Fibroblast of lung (primary cell): Measurements from ENCODE around the gene MYO10. TPM values are rescaled to one million over a fixed set of nuclear protein-coding genes. Genes with fewer than 3 reads are reported as not detected.

Experiments
- DNase-seq, 2 donors: peaks; one replicate each; pipeline versions ENCODE4 v3.0.0 to v3.0.0-alpha.2; 2010; ENCODE audit warnings: low read depth in 2 of 2
- H2AFZ ChIP-seq: 2 replicates; pipeline ENCODE4 v1.5.1; 2012; ENCODE audit warnings: low read length, control low read depth, inconsistent platforms
- H3K27ac ChIP-seq: 2 replicates; pipeline ENCODE4 v1.5.1; 2011; ENCODE audit warnings: low read length, control low read depth; ENCODE audit not compliant: insufficient read depth
- H3K27me3 ChIP-seq: 2 replicates; pipeline ENCODE4 v1.5.1; 2011; ENCODE audit warnings: mild to moderate bottlenecking, low read length; ENCODE audit not compliant: control insufficient read depth, insufficient read depth
- H3K36me3 ChIP-seq: 2 replicates; pipeline ENCODE4 v1.5.1; 2011; ENCODE audit warnings: low read length; ENCODE audit not compliant: control insufficient read depth, insufficient read depth
- H3K4me1 ChIP-seq: 2 replicates; pipeline ENCODE4 v1.5.1; 2011; ENCODE audit warnings: low read length; ENCODE audit not compliant: control insufficient read depth, insufficient read depth; ENCODE audit errors: extremely low read depth
- H3K4me2 ChIP-seq: 2 replicates; pipeline ENCODE4 v1.5.1; 2011; ENCODE audit warnings: low read length, control low read depth; ENCODE audit not compliant: insufficient read depth; ENCODE audit errors: extremely low read depth
- H3K4me3 ChIP-seq, 4 experiments: fragments of 200-600 bp in 1 of 4; sonication (generic) in 1 of 4; replicated peaks in 1 of 4; 2 replicates each; pipeline ENCODE4 v1.5.1; 2011 to 2016; ENCODE audit warnings: low read length in 4 of 4, low read depth in 3 of 4, mild to moderate bottlenecking in 3 of 4, control low read depth in 2 of 4, inconsistent platforms in 1 of 4, mixed read lengths in 1 of 4; ENCODE audit not compliant: insufficient read depth in 1 of 4; ENCODE audit errors: control extremely low read depth in 1 of 4
- H3K79me2 ChIP-seq: 2 replicates; pipeline ENCODE4 v1.5.1; 2012; ENCODE audit warnings: mild to moderate bottlenecking, low read length, inconsistent platforms; ENCODE audit not compliant: control insufficient read depth, insufficient read depth
- H3K9ac ChIP-seq: 2 replicates; pipeline ENCODE4 v1.5.1; 2011; ENCODE audit warnings: mild to moderate bottlenecking, low read length, control low read depth; ENCODE audit not compliant: insufficient read depth
- H3K9me3 ChIP-seq: 2 replicates; pipeline ENCODE4 v1.5.1; 2012; ENCODE audit warnings: low read depth, low read length; ENCODE audit not compliant: control insufficient read depth, insufficient read depth
- H4K20me1 ChIP-seq: 2 replicates; pipeline ENCODE4 v1.5.1; 2011; ENCODE audit warnings: low read length; ENCODE audit not compliant: control insufficient read depth, insufficient read depth; ENCODE audit errors: extremely low read depth
- CTCF ChIP-seq, 2 donors: IDR thresholded peaks in 1 of 2; conservative IDR thresholded peaks in 1 of 2; 1 replicate in 1 of 2; 2 replicates in 1 of 2; pipeline ENCODE4 v1.5.1; 2011 to 2012; ENCODE audit warnings: low read length in 2 of 2, control low read depth in 1 of 2, inconsistent platforms in 1 of 2, low read depth in 1 of 2, mild to moderate bottlenecking in 1 of 2
- EZH2 ChIP-seq: IDR thresholded peaks from 2 replicates; pipeline ENCODE4 v1.5.1; 2012; ENCODE audit warnings: low read length, control low read depth, mild to moderate bottlenecking; ENCODE audit errors: missing control alignments
- polyA plus RNA-seq, 2 donors: library from polyadenylated mRNA; depleted of rRNA in 1 of 2; stranded (reverse) in 1 of 2; unstranded in 1 of 2; fragments of >200 nt; gene quantifications; 2 replicates each; pipeline ENCODE4 v1.2.1, GENCODE V29; 2011 to 2012; ENCODE audit warnings: missing spikeins in 1 of 2
- total RNA-seq: library from RNA; depleted of rRNA; stranded (reverse); fragments of >200 nt; gene quantifications from 2 replicates; pipeline ENCODE4 v1.2.1, GENCODE V29; 2014

MYO10 gene
- total and polyA plus RNA-seq, 2 donors (not counting 1 experiment from before 2014, with no cell fraction given): 16.6 to 82.2 TPM

GRCh38 chr5:16772556-16772955 lies 163.5 kb downstream of the MYO10 start:
- H3K9ac ChIP-seq: no peak overlapping the region
- TF ChIP-seq CTCF (conservative IDR thresholded peaks at IDR 0.05 in 1 of 2, IDR thresholded peaks at IDR 0.05 in 1 of 2; ENCODE audit: low read depth in 1 of 2, low read length in 2 of 2) (no peak), EZH2 (no peak)
- no peak overlapping the region for H2AFZ ChIP-seq
- peaks cover 2% of the 10 kb centered on the region for H4K20me1 ChIP-seq
- H3K9me3 ChIP-seq: no peaks in the 10 kb centered on the region
- H3K36me3 ChIP-seq: peaks cover 2% of the 10 kb centered on the region
- no peaks in the 10 kb centered on the region for H3K79me2 ChIP-seq
- DNase-seq: no peak
- no peak overlapping the region for H3K4me2 ChIP-seq
- H3K4me3 ChIP-seq: no peak overlapping the region
- no peak overlapping the region for H3K27ac ChIP-seq
- peaks cover 2% of the 10 kb centered on the region for H3K4me1 ChIP-seq
- H3K27me3 ChIP-seq: no peaks in the 10 kb centered on the region

DNA sequence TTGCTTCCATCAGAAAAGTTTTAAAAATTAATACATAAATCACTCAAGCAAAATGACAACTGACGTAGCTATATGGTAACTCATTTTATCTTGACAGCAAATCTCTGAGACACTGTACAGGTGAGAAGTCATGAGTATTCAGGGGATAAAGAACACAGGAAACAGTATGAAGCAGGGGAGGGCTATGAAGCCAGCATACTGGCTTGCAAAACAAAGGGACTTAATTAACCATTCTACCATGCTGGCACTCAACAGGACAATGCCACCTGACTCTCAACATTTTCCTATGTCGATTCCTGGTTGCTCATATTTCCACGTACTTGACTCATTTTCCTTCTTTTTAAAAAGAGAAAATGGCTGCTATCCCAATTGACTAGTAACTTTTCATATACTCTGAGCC lies 167.9 kb downstream of the MYO10 start:
- Histone ChIP-seq H3K27ac (no peak overlapping the region), H3K4me2 (no peak overlapping the region), H3K4me1 (no peaks in the 10 kb centered on the region), H4K20me1 (peaks cover 2% of the 10 kb centered on the region), H3K9ac (no peak overlapping the region), H3K4me3 (no peak overlapping the region), H3K36me3 (peaks cover 5% of the 10 kb centered on the region), H3K79me2 (no peaks in the 10 kb centered on the region), H3K9me3 (no peaks in the 10 kb centered on the region), H3K27me3 (no peaks in the 10 kb centered on the region), H2AFZ (no peak overlapping the region)
- TF ChIP-seq CTCF (conservative IDR thresholded peaks at IDR 0.05 in 1 of 2, IDR thresholded peaks at IDR 0.05 in 1 of 2; ENCODE audit: low read depth in 1 of 2, low read length in 2 of 2): no peak
- no peak for TF ChIP-seq EZH2
- no peak for DNase-seq

- no peak overlapping the region for H3K4me3 ChIP-seq
- H3K27ac ChIP-seq: no peak overlapping the region
- H3K36me3 ChIP-seq: peaks cover 12% of the 10 kb centered on the region
- H3K79me2 ChIP-seq: no peaks in the 10 kb centered on the region
- H3K4me1 ChIP-seq: no peaks in the 10 kb centered on the region
- TF ChIP-seq CTCF (conservative IDR thresholded peaks at IDR 0.05 in 1 of 2, IDR thresholded peaks at IDR 0.05 in 1 of 2; ENCODE audit: low read depth in 1 of 2, low read length in 2 of 2) (no peak), EZH2 (no peak)
- H4K20me1 ChIP-seq: peaks cover 2% of the 10 kb centered on the region
- no peaks in the 10 kb centered on the region for H3K9me3 ChIP-seq
- H3K27me3 ChIP-seq: no peaks in the 10 kb centered on the region
- no peak overlapping the region for H3K4me2 ChIP-seq
- H2AFZ ChIP-seq: no peak overlapping the region
- no peak overlapping the region for H3K9ac ChIP-seq
- no peak for DNase-seq
Observed at GRCh38 chr5:16763211-16763610, 172.9 kb downstream of the MYO10 start.
